BLaER1 (cell line): Measurements from ENCODE around the gene APOC1.
"Not testable (repeated sequence)": the region's sequence is repeated elsewhere in the genome, so short reads cannot be mapped to it uniquely, and the experiment has no call there.

Source experiments
- H3K27ac ChIP-seq: shearing (Covaris generic); formaldehyde crosslinking; 2 replicates; pipeline ENCODE4 v1.8.1; 2022
- H3K27me3 ChIP-seq: shearing (Covaris generic); formaldehyde crosslinking; 2 replicates; pipeline ENCODE4 v1.8.1; 2022
- H3K36me3 ChIP-seq: shearing (Covaris generic); formaldehyde crosslinking; 2 replicates; pipeline ENCODE4 v1.8.1; 2022
- H3K4me1 ChIP-seq: shearing (Covaris generic); formaldehyde crosslinking; 2 replicates; pipeline ENCODE4 v1.8.1; 2022
- H3K4me2 ChIP-seq: shearing (Covaris generic); formaldehyde crosslinking; 2 replicates; pipeline ENCODE4 v1.8.1; 2022
- H3K4me3 ChIP-seq: shearing (Covaris generic); formaldehyde crosslinking; 2 replicates; pipeline ENCODE4 v1.8.1; 2022
- H3K9ac ChIP-seq: shearing (Covaris generic); formaldehyde crosslinking; 2 replicates; pipeline ENCODE4 v1.8.1; 2022
- H3K9me3 ChIP-seq: shearing (Covaris generic); formaldehyde crosslinking; 2 replicates; pipeline ENCODE4 v1.8.1; 2022
- H4K20me1 ChIP-seq: shearing (Covaris generic); formaldehyde crosslinking; 2 replicates; pipeline ENCODE4 v1.8.1; 2022
- Cebpa-rat ChIP-seq: shearing (Covaris generic); IDR thresholded peaks from 2 replicates; pipeline ENCODE4 v1.8.1; 2022

The APOC1 gene

DNA sequence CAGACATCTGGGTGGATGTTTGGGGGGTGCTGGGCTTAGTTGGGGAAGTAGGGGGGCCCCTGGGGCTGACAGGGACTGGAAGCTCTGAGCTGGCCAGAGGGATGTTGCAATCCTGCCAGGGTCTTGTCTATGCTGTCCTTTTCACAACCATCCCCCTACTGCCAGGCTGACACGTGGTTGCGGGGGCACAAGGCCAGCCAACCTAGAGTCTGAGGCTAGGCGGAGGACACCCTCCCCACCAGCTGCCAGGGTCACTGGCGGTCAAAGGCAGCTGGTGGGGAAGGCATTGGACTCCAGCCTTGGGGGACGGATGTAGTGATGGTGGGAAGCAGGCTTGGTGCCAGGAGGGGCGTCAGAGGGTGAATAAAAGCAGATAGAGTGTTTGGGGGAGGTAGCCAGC lies 1.6 kb upstream of the APOC1 start:
- no peaks in the 10 kb centered on the region for H4K20me1 ChIP-seq
- H3K9ac ChIP-seq: no peak overlapping the region
- H3K4me3 ChIP-seq: no peak overlapping the region
- no peak overlapping the region for H3K4me2 ChIP-seq
- no peaks in the 10 kb centered on the region for H3K9me3 ChIP-seq
- TF ChIP-seq Cebpa-rat: no peak
- no peak overlapping the region for H3K27ac ChIP-seq
- H3K4me1 ChIP-seq: peaks cover 18% of the 10 kb centered on the region
- no peaks in the 10 kb centered on the region for H3K27me3 ChIP-seq
- H3K36me3 ChIP-seq: no peaks in the 10 kb centered on the region

DNA sequence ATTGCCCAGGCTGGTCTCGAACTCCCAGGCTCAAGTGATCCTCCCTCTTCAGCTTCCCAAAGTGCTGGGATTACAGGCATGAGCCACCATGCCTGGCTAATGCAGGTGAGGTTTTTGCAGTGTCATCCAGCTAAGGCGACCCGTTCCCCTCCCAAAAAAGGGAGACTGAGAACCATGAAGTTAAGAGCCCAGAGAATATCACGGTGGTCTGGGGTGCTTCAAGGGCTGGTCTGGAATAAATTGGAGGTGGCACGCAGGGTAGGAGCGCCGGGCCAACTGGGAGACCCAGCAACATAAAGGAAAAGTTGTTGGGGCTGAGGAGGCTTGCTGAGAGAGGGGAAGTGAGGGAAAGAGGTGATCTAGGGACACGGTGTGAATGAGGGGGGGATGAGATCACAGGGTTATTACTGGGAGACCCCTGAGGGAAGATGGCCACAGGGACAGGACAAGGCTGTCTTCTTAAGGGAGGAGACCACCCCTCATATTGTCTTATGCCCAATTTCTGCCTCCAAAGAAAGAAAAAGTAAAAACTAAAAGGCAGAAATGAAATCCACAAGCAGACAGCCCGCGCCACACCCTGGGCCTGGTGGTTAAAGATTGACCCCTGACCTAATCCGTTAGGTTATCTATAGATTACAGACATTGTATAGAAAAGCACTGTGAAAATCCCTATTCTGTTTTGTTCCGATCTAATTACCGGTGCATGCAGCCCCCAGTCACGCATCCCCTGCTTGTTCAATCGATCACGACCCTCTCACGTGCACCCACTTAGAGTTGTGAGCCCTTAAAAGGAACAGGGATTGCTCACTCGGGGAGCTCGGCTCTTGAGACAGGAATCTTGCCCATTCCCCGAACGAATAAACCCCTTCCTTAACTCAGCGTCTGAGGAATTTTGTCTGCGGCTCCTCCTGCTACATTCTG lies 636 bp upstream of the APOC1 start:
- H3K4me1 ChIP-seq: peaks cover 18% of the 10 kb centered on the region
- peak overlapping the region; percentile 91 for H3K4me2 ChIP-seq
- not testable (repeated sequence) for H3K27ac ChIP-seq, H3K27me3 ChIP-seq, H4K20me1 ChIP-seq, H3K9me3 ChIP-seq, H3K36me3 ChIP-seq
- peak overlapping the region; percentile 79 for H3K9ac ChIP-seq
- H3K4me3 ChIP-seq: peak overlapping the region; percentile 68

DNA sequence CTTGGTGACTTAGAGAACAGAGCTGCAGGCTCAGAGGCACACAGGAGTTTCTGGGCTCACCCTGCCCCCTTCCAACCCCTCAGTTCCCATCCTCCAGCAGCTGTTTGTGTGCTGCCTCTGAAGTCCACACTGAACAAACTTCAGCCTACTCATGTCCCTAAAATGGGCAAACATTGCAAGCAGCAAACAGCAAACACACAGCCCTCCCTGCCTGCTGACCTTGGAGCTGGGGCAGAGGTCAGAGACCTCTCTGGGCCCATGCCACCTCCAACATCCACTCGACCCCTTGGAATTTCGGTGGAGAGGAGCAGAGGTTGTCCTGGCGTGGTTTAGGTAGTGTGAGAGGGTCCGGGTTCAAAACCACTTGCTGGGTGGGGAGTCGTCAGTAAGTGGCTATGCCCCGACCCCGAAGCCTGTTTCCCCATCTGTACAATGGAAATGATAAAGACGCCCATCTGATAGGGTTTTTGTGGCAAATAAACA lies 9.9 kb downstream of the APOC1 start:
- Histone ChIP-seq H3K4me1 (peaks cover 44% of the 10 kb centered on the region), H3K27ac (no peak overlapping the region), H3K9ac (no peak overlapping the region)

DNA sequence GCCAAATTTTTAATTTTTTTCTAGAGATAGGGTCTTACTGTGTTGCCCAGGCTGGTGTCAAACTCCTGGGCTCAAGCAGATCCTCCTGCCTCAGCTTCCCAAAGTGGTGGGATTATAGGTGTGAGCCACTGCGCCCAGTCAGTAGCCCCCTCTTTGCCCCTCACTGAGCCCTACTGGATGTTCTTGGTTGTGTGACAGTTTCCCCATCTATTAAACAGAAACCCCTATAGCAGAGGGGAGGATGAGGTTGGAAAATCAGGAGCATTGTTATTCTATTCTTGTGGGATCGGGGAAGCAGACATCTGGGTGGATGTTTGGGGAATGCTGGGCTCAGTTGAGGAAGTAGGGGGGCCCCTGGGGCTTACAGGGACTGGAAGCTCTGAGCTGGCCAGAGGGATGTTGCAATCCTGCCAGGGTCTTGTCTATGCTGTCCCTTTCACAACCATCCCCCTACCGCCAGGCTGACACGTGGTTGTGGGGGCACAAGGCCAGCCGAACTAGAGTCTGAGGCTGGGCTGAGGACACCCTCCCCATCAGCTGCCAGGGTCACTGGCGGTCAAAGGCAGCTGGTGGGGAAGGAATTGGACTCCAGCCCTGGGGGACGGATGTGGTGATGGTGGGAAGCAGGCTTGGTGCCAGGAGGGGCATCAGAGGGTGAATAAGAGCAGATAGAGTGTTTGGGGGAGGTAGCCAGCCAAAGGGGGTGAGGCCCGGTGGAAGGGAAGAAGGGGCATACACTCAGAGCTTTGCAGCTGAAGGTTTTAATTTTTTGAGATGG lies 10.9 kb downstream of the APOC1 start:
- peaks cover 48% of the 10 kb centered on the region for H3K4me1 ChIP-seq
- peak overlapping the region; percentile 86 for H3K4me2 ChIP-seq
- no peaks in the 10 kb centered on the region for H3K36me3 ChIP-seq
- 0 out of 2 replicates have a peak overlapping the region, but pooled peaks have one; percentile 38 for H3K27ac ChIP-seq
- TF ChIP-seq Cebpa-rat: 0 out of 2 replicates have a peak, but pooled peaks have one; percentile 9
- no peaks in the 10 kb centered on the region for H4K20me1 ChIP-seq
- H3K27me3 ChIP-seq: no peaks in the 10 kb centered on the region
- no peaks in the 10 kb centered on the region for H3K9me3 ChIP-seq
- H3K4me3 ChIP-seq: no peak overlapping the region
- H3K9ac ChIP-seq: no peak overlapping the region

More for the DNA sequence above, 9.9 kb downstream of the APOC1 start:
- no peaks in the 10 kb centered on the region for H3K36me3 ChIP-seq
- no peaks in the 10 kb centered on the region for H3K9me3 ChIP-seq
- no peaks in the 10 kb centered on the region for H3K27me3 ChIP-seq
- H4K20me1 ChIP-seq: no peaks in the 10 kb centered on the region
- no peak overlapping the region for H3K4me3 ChIP-seq
- H3K4me2 ChIP-seq: peak overlapping the region; percentile 86; the same call in 1 of the 2 replicates
- no peak for TF ChIP-seq Cebpa-rat

DNA sequence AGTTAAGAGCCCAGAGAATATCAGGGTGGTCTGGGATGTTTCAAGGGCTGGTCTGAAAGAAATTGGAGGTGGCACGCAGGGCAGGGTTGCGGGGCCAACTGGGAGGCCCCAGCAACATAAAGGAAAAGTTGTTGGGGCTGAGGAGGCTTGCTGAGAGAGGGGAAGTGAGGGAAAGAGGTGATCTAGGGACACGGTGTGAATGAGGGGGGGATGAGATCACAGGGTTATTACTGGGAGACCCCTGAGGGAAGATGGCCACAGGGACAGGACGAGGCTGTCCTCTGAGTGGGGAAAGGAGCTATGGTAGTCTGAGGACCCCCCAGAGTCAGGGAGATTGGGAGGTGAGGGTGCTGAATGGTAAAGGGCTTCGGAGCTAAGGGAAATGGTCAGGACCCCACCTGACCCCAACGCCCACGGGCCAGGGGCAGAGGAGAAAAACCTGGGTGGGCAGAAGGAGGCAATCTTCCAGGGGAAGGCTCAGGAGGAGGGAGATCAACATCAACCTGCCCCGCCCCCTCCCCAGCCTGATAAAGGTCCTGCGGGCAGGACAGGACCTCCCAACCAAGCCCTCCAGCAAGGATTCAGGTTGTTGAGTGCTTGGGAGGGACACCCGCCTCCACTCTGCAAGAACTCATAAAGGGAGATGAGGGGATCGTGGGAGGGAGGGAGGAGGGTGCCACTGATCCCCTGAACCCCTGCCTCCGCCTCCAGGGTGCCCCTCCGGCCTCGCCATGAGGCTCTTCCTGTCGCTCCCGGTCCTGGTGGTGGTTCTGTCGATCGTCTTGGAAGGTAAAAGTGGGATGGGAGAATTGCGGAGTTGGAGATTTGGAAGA lies 12.1 kb downstream of the APOC1 start:
- Histone ChIP-seq H3K4me2 (peak overlapping the region; percentile 86), H3K4me1 (peaks cover 51% of the 10 kb centered on the region)
- not testable (repeated sequence) for H3K27me3 ChIP-seq, H3K9ac ChIP-seq, H4K20me1 ChIP-seq, H3K9me3 ChIP-seq, H3K36me3 ChIP-seq, H3K4me3 ChIP-seq, H3K27ac ChIP-seq

DNA sequence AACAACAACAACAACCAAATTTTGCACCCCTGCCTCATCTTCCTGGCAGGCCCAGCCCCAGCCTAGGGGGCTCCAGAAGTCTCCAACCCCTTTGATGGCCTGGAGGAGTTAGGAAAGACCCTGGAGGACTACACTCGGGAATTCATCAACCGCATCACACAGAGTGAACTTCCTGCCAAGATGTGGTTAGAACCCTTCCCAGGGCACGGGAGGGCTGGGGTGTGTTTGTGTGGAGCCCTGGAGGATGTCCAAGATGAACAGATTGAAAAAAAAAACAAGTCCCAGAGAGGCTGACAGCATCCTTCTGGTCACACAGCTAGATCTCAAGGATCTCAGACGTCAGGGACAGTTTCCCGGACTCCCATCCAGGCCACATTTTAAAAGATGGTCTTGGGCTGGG lies 13.3 kb downstream of the APOC1 start:
- no peaks in the 10 kb centered on the region for H3K36me3 ChIP-seq
- H3K4me2 ChIP-seq: peak overlapping the region; percentile 86
- no peak overlapping the region for H3K9ac ChIP-seq
- H3K27me3 ChIP-seq: no peaks in the 10 kb centered on the region
- TF ChIP-seq Cebpa-rat: no peak; the same call in 1 of the 2 replicates
- H3K9me3 ChIP-seq: no peaks in the 10 kb centered on the region
- no peak overlapping the region for H3K4me3 ChIP-seq
- H3K27ac ChIP-seq: no peak overlapping the region
- H3K4me1 ChIP-seq: peaks cover 51% of the 10 kb centered on the region
- H4K20me1 ChIP-seq: no peaks in the 10 kb centered on the region

DNA sequence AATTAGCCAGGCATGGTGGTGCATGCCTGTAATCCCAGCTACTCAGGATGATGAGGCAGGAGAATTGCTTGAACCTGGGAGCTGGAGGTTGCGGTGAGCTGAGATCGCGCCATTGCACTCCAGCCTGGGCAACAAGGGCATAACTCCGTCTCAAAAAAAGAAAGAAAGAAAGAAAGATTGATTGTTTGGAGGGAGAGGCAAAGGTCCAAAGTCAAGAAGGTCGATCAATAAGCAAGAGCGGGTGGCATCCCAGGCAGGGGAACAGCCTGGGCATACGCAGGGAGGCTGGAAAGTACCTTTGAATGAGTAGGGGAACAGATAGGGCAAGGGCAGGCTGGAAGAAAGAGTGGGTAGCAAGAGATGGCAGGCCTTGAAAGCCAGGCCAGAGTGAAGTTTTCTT lies 15.7 kb downstream of the APOC1 start:
- H4K20me1 ChIP-seq: no peaks in the 10 kb centered on the region
- no peaks in the 10 kb centered on the region for H3K9me3 ChIP-seq
- TF ChIP-seq Cebpa-rat: no peak
- peaks cover 43% of the 10 kb centered on the region for H3K4me1 ChIP-seq
- H3K9ac ChIP-seq: no peak overlapping the region
- H3K4me3 ChIP-seq: no peak overlapping the region
- no peaks in the 10 kb centered on the region for H3K36me3 ChIP-seq
- no peak overlapping the region for H3K27ac ChIP-seq
- H3K27me3 ChIP-seq: no peaks in the 10 kb centered on the region
- H3K4me2 ChIP-seq: no peak overlapping the region

DNA sequence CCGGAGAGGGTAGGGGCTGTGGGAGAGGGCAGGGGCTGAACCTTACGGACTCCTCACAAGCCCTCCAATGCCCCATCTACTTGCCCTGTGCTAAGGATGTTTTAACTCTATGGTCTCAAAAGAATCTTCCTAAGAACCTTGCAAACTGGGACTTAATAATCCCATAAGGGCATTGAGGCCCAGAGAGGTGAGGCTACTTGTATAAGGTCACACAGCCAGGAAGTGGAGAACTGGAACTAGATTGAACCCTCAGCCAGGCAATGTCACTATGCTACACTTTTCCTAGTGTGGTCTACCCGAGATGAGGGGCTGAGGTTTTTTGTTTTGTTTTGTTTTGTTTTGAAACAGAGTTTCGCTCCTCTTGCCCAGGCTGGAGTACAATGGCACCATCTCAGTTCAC lies 17.1 kb downstream of the APOC1 start:
- no peaks in the 10 kb centered on the region for H3K9me3 ChIP-seq
- TF ChIP-seq Cebpa-rat: no peak
- no peak overlapping the region for H3K9ac ChIP-seq
- H3K27ac ChIP-seq: no peak overlapping the region
- peaks cover 28% of the 10 kb centered on the region for H3K4me1 ChIP-seq
- no peaks in the 10 kb centered on the region for H3K27me3 ChIP-seq
- H3K4me3 ChIP-seq: no peak overlapping the region
- H4K20me1 ChIP-seq: no peaks in the 10 kb centered on the region
- H3K4me2 ChIP-seq: no peak overlapping the region
- H3K36me3 ChIP-seq: no peaks in the 10 kb centered on the region

DNA sequence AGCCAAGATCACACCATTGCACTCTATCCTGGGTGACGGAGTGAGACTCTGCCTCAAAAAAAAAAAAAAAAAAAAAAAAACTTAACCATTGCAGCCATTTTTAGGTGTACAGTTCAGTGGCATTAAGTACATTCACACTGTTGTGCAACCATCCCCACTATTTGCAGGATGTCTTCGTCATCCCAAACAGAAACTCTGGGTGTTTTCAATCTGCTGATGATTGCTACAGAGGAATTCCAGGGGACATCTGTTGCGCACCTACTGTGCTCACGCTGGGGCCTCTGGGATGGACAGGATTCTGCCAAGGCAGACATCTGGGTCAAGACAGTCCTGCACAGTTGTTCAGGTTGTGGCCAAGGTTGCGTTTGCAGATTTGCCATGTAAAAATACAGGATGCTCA lies 25.3 kb downstream of the APOC1 start:
- no peaks in the 10 kb centered on the region for H3K27me3 ChIP-seq
- H3K4me2 ChIP-seq: peak overlapping the region; percentile 35; the same call in 1 of the 2 replicates
- H3K9me3 ChIP-seq: no peaks in the 10 kb centered on the region
- H3K9ac ChIP-seq: no peak overlapping the region
- H3K4me3 ChIP-seq: no peak overlapping the region
- H3K4me1 ChIP-seq: peaks cover 51% of the 10 kb centered on the region
- H3K36me3 ChIP-seq: no peaks in the 10 kb centered on the region
- H4K20me1 ChIP-seq: no peaks in the 10 kb centered on the region
- no peak overlapping the region for H3K27ac ChIP-seq
- 0 out of 2 replicates have a peak, but pooled peaks have one; percentile 12 for TF ChIP-seq Cebpa-rat
